Measurements from ENCODE around the gene RNASEH2C. TPM values are rescaled to one million over a fixed set of nuclear protein-coding genes. Genes with fewer than 3 reads are reported as not detected.
A peak's percentile ranks its signal among the peaks of the same experiment; 100 is the strongest.
"Not testable (repeated sequence)": the region's sequence is repeated elsewhere in the genome, so short reads cannot be mapped to it uniquely, and the experiment has no call there.

RNASEH2C gene
- total and polyA plus RNA-seq, 4 donors = 21.8 to 97.7 (median 75.4) TPM

DNA sequence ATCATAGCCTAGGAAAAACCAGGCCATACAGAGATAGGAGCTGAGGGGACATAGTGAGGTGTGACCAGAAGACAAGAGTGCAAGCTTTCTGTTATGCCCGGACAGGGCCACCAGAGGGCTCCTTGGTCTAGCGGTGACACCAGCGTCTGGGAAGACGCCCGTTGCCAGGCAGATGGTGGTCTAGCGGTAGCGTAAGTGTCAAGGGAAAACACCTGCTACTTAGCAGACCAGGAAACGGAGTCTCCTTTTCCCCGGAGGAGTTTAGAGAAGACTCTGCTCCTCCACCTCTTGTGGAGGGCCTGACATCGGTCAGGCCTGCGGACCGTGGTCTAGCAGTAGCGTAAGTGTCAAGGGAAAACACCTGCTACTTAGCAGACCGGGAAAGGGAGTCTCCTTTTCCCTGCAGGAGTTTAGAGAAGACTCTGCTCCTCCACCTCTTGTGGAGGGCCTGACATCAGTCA, 14.3 kb downstream of the RNASEH2C start:
- ATAC-seq (ENCODE audit: insufficient read depth, low FRiP score); H3K27me3 ChIP-seq (ENCODE audit: control insufficient read depth in 3 of 3, insufficient read depth in 3 of 3, low read length in 2 of 3); H3K4me1 ChIP-seq (ENCODE audit: control insufficient read depth in 5 of 5, insufficient read depth in 5 of 5, low read length in 5 of 5); H3K36me3 ChIP-seq (ENCODE audit: control insufficient read depth in 4 of 4, insufficient read depth in 4 of 4, low read length in 4 of 4); H3K9me3 ChIP-seq (ENCODE audit: control insufficient read depth in 4 of 4, insufficient read depth in 3 of 4, low read length in 3 of 4); H3K9ac ChIP-seq (ENCODE audit: insufficient read depth in 1 of 2, low read length in 2 of 2); H3K27ac ChIP-seq (ENCODE audit: low read depth in 1 of 2, low read length in 1 of 2); H3K4me3 ChIP-seq: not testable (repeated sequence)
- DNase-seq = peak; percentile 45 to 60 (median 53)
- TF ChIP-seq, protein P1, sequence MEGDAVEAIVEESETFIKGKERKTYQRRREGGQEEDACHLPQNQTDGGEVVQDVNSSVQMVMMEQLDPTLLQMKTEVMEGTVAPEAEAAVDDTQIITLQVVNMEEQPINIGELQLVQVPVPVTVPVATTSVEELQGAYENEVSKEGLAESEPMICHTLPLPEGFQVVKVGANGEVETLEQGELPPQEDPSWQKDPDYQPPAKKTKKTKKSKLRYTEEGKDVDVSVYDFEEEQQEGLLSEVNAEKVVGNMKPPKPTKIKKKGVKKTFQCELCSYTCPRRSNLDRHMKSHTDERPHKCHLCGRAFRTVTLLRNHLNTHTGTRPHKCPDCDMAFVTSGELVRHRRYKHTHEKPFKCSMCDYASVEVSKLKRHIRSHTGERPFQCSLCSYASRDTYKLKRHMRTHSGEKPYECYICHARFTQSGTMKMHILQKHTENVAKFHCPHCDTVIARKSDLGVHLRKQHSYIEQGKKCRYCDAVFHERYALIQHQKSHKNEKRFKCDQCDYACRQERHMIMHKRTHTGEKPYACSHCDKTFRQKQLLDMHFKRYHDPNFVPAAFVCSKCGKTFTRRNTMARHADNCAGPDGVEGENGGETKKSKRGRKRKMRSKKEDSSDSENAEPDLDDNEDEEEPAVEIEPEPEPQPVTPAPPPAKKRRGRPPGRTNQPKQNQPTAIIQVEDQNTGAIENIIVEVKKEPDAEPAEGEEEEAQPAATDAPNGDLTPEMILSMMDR (IDR thresholded peaks at IDR 0.05; ENCODE audit: control extremely low read depth, extremely low read depth) = peak; percentile 59
- WGBS, 2 donors = 10 to 24% methylated on average over 14 of the region's 14 CpGs

DNA sequence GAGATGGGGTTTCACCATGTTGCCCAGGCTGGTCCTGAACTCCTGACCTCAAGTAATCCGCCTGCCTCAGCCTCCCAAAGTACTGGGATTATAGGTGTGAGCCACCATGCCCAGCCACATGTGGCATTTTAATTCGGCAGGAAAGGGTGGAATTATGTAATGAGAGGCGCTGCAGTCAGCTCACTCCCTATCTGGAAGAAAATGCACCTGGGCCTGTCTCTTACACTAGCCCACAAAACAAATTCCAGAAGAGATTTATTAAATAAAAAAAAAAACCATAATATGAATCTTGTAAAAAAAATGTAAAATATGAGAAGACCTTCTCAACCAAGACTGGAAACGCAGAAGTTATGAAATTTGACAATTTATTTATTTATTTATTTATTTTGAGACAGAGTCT, 16.8 kb downstream of the RNASEH2C start:
- Histone ChIP-seq H3K9ac (ENCODE audit: insufficient read depth in 1 of 2, low read length in 2 of 2) (no peak overlapping the region), H3K27me3 (ENCODE audit: control insufficient read depth in 3 of 3, insufficient read depth in 3 of 3, low read length in 2 of 3) (peaks cover 0 to 2% (median 0%) of the 10 kb centered on the region in 3 donors), H3K27ac (ENCODE audit: low read depth in 1 of 2, low read length in 1 of 2) (no peak overlapping the region), H3K9me3 (ENCODE audit: control insufficient read depth in 4 of 4, insufficient read depth in 3 of 4, low read length in 3 of 4) (no peaks in the 10 kb centered on the region), H3K36me3 (ENCODE audit: control insufficient read depth in 4 of 4, insufficient read depth in 4 of 4, low read length in 4 of 4) (no peaks in the 10 kb centered on the region), H3K4me3 (no peak overlapping the region), H3K4me1 (ENCODE audit: control insufficient read depth in 5 of 5, insufficient read depth in 5 of 5, low read length in 5 of 5) (no peaks in the 10 kb centered on the region)
- TF ChIP-seq, protein P1 (IDR thresholded peaks at IDR 0.05; ENCODE audit: control extremely low read depth, extremely low read depth) = no peak
- ATAC-seq (ENCODE audit: insufficient read depth, low FRiP score) (no peak), DNase-seq (no peak)
- WGBS, 2 donors = 69 to 73% methylated on average over 4 of the region's 4 CpGs

DNA sequence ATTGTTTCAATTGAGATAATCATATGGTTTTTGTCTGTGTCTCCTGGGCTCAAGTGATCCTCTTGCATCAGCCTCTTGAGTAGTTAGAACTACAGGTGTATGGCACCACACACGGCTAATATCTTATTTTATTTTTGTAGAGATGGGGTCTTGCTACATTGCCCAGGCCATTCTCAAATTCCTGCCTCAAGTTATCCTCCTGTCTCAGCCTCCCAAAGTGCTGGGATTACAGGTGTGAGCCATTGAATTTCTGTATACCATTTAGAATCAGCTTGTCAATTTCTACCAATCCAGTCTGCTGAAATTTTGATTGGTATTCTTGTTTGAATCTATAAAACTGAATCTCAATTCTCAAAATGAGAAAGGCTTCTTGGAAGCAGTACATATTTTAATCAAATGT, 18.9 kb downstream of the RNASEH2C start:
- TF ChIP-seq, protein P1 (IDR thresholded peaks at IDR 0.05; ENCODE audit: control extremely low read depth, extremely low read depth) = no peak
- no peak for ATAC-seq (ENCODE audit: insufficient read depth, low FRiP score)
- no peaks in the 10 kb centered on the region for H3K4me1 ChIP-seq (ENCODE audit: control insufficient read depth in 5 of 5, insufficient read depth in 5 of 5, low read length in 5 of 5)
- H3K9ac ChIP-seq (ENCODE audit: insufficient read depth in 1 of 2, low read length in 2 of 2) = no peak overlapping the region
- H3K27ac ChIP-seq (ENCODE audit: low read depth in 1 of 2, low read length in 1 of 2) = no peak overlapping the region
- no peak for DNase-seq
- WGBS, 2 donors = 76 to 96% methylated on average over 1 of the region's 1 CpG
- no peaks in the 10 kb centered on the region for H3K9me3 ChIP-seq (ENCODE audit: control insufficient read depth in 4 of 4, insufficient read depth in 3 of 4, low read length in 3 of 4)
- peaks cover 0 to 2% (median 0%) of the 10 kb centered on the region in 3 donors for H3K27me3 ChIP-seq (ENCODE audit: control insufficient read depth in 3 of 3, insufficient read depth in 3 of 3, low read length in 2 of 3)
- no peaks in the 10 kb centered on the region for H3K36me3 ChIP-seq (ENCODE audit: control insufficient read depth in 4 of 4, insufficient read depth in 4 of 4, low read length in 4 of 4)
- no peak overlapping the region for H3K4me3 ChIP-seq

DNA sequence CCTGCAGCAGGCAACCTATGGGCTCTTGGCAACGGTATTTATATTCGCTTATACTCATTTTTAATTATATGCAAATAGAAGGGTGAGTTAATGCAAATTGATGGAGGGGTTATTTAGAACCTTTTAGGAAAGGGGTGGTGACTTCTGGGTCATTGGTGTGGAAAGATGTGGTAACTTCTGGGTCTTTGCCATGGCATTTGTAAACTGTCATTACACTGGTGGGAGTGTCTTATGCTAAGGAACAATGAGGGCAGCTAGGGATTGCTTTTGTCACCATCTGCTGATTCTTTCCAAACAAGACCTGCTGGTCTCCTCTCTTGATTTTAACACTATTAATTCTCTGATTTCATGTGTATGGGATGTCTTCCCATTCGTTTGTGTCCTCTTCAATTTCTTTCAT, 20.2 kb downstream of the RNASEH2C start:
- WGBS, 2 donors = 75 to 80% methylated on average over 3 of the region's 3 CpGs
- ATAC-seq (ENCODE audit: insufficient read depth, low FRiP score) = no peak
- TF ChIP-seq, protein P1 (IDR thresholded peaks at IDR 0.05; ENCODE audit: control extremely low read depth, extremely low read depth) = no peak

More for the DNA sequence above, 20.2 kb downstream of the RNASEH2C start:
- Histone ChIP-seq H3K9me3 (ENCODE audit: control insufficient read depth in 4 of 4, insufficient read depth in 3 of 4, low read length in 3 of 4) (no peaks in the 10 kb centered on the region), H3K4me3 (no peak overlapping the region), H3K36me3 (ENCODE audit: control insufficient read depth in 4 of 4, insufficient read depth in 4 of 4, low read length in 4 of 4) (no peaks in the 10 kb centered on the region), H3K4me1 (ENCODE audit: control insufficient read depth in 5 of 5, insufficient read depth in 5 of 5, low read length in 5 of 5) (no peaks in the 10 kb centered on the region), H3K9ac (ENCODE audit: insufficient read depth in 1 of 2, low read length in 2 of 2) (no peak overlapping the region), H3K27ac (ENCODE audit: low read depth in 1 of 2, low read length in 1 of 2) (no peak overlapping the region), H3K27me3 (ENCODE audit: control insufficient read depth in 3 of 3, insufficient read depth in 3 of 3, low read length in 2 of 3) (peaks cover 0 to 2% (median 0%) of the 10 kb centered on the region in 3 donors)
- peak in 1 of 3 donors; percentile 13 for DNase-seq
